CD4-positive, alpha-beta T cell treated with Interleukin-17A for 4 hours (primary cell): ENCODE data around the gene MAD1L1.
"Not testable (repeated sequence)": the region's sequence is repeated elsewhere in the genome, so short reads cannot be mapped to it uniquely, and the experiment has no call there.

Experiments used
- DNase-seq: peaks from one replicate; pipeline ENCODE4 v3.0.0-alpha.2; 2020; ENCODE audit warnings: mixed read lengths

Gene MAD1L1

GRCh38 chr7:2232766-2233520, at the start of gene MAD1L1:
Gene MAD1L1 (minus strand): TSS chr7:2232945. CDS start chr7:2230133, 2,812 bp downstream.
- peak; percentile 89 for DNase-seq

GRCh38 chr7:2282185-2282751, 49.5 kb upstream of the MAD1L1 start:
- no peak for DNase-seq

- no peak for DNase-seq
Measured at GRCh38 chr7:2281541-2281940, 48.8 kb upstream of the MAD1L1 start.

- DNase-seq = no peak
Measured at GRCh38 chr7:2280424-2280823, 47.7 kb upstream of the MAD1L1 start.

- DNase-seq = no peak
Measured at GRCh38 chr7:2279896-2280295, 47.2 kb upstream of the MAD1L1 start.

- DNase-seq = no peak
Measured at GRCh38 chr7:2278026-2278425, 45.3 kb upstream of the MAD1L1 start.

GRCh38 chr7:2276107-2276506, 43.4 kb upstream of the MAD1L1 start:
- no peak for DNase-seq

- DNase-seq = no peak
Measured at GRCh38 chr7:2275101-2275500, 42.4 kb upstream of the MAD1L1 start.

GRCh38 chr7:2274666-2275065, 41.9 kb upstream of the MAD1L1 start:
- DNase-seq = no peak

GRCh38 chr7:2273866-2274265, 41.1 kb upstream of the MAD1L1 start:
- DNase-seq = no peak

- DNase-seq = no peak
Measured at GRCh38 chr7:2272031-2272430, 39.3 kb upstream of the MAD1L1 start.

GRCh38 chr7:2271273-2272026, 38.7 kb upstream of the MAD1L1 start:
- no peak for DNase-seq

GRCh38 chr7:2270495-2270894, 37.8 kb upstream of the MAD1L1 start:
- DNase-seq = no peak

- no peak for DNase-seq
Measured at GRCh38 chr7:2269991-2270460, 37.3 kb upstream of the MAD1L1 start.

GRCh38 chr7:2269089-2269990, 36.6 kb upstream of the MAD1L1 start:
- not testable (repeated sequence) for DNase-seq

GRCh38 chr7:2266911-2267310, 34.2 kb upstream of the MAD1L1 start:
- DNase-seq = no peak

- no peak for DNase-seq
Measured at GRCh38 chr7:2264158-2264557, 31.4 kb upstream of the MAD1L1 start.

- DNase-seq = no peak
Measured at GRCh38 chr7:2263176-2263575, 30.4 kb upstream of the MAD1L1 start.

GRCh38 chr7:2261611-2262010, 28.9 kb upstream of the MAD1L1 start:
- peak; percentile 39 for DNase-seq

- no peak for DNase-seq
Measured at GRCh38 chr7:2260820-2261219, 28.1 kb upstream of the MAD1L1 start.

- no peak for DNase-seq
Measured at GRCh38 chr7:2259480-2259879, 26.7 kb upstream of the MAD1L1 start.

- no peak for DNase-seq
Measured at GRCh38 chr7:2258661-2259365, 26.1 kb upstream of the MAD1L1 start.
